GM21381 (cell line): ENCODE results near the gene SCGB3A1.

ENCODE experiments used
- ATAC-seq: cut with Tn5 transposase; IDR thresholded peaks from one replicate; pipeline ENCODE4 v1.9.1; 2021; ENCODE audit warnings: mild to moderate bottlenecking, moderate library complexity; ENCODE audit not compliant: unreplicated experiment

Gene SCGB3A1, protein sequence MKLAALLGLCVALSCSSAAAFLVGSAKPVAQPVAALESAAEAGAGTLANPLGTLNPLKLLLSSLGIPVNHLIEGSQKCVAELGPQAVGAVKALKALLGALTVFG

DNA sequence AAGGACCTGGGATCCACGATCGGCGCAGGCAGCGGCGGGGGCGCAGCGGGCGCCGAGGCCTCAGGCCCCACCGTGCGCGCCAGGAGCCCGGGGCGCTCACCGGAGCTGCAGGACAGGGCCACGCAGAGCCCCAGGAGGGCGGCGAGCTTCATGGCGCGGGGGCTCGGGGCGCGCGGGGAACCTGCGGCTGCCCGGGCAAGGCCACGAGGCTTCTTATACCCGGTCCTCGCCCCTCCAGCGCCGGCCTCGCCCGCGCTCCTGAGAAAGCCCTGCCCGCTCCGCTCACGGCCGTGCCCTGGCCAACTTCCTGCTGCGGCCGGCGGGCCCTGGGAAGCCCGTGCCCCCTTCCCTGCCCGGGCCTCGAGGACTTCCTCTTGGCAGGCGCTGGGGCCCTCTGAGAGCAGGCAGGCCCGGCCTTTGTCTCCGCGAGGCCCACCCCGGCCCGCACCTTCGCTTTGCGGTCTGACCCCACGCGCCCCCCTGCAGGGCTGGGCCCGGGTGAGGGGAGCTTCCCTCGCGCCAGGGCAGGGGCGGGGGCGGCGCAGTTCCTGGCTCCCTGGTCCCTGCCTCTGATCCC is at the start of gene SCGB3A1:
Gene SCGB3A1 (minus strand): TSS at position 189 of the 577 bp plus-strand sequence. CDS start 37 bp downstream, at position 152.
- no peak for ATAC-seq

GRCh38 chr5:180640611-180640860 is 49.2 kb upstream of the SCGB3A1 start:
- no peak for ATAC-seq

GRCh38 chr5:180639741-180640610 is 48.7 kb upstream of the SCGB3A1 start:
- ATAC-seq, result no peak

GRCh38 chr5:180639287-180639686 is 48.0 kb upstream of the SCGB3A1 start:
- no peak for ATAC-seq

DNA sequence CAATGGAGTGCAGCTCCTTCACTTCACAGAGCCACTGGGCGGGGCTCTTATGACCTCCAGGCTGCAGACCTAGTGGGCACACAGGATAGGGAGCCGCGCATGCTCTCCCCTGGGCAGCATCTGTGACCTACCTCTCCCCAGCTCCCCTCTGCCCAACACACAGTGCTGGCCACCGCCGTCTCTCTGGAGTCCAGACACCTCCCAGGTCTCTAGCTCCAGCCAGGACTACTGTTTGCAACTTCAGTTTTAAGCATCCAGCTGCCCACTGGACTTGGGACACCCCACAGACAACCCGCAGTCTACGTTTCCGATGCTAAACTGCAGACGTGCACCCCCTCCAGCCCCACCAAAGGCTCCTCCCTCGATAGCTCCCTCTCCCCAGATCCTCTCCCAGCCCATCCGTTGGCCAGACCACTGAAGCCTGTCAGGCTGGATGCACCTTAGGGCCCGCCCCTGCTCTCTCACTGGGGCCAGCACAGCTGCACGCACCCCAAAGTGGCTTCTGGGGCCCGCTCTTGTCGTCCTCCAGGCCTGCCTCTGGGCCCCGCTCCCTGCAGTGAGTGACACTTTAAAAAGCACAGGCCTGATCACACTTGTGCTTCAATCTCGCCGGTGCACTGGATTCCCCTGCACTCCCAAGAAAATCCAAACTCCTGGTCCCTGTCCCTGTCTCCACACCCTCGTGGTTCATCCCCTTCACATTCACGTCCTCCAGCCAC is 46.8 kb upstream of the SCGB3A1 start:
- ATAC-seq, result no peak

DNA sequence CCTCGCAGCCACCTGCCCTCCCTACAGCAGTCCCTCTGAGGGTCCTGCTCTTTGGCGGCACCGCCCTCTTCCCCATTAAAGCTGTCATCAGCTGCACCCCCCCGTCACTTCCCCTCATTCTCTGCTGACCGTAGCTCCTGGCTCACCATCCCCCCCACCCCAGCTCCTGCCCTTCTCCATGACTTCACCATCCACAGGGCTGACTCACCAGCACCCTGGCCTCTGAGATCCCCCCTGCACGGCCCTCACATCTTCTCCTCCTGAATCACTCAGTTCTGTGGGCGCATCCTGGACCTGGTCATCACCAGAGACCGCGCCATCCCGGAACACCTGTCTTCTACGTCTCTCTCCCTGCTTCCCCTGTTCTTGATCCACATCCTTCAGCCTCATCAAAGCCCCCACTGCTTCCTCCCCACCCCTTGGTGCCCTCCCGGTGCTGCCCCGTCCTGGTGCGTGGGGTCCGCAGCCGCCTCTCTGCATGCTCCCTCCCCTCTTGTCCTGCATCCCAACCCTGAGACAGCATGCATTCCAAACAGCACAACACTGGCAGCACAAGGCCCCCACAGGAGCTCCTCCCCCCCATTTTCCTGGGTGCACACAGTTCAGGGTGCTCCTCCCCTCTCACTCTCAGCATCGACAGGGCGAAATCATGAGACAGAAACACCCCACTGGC is 45.2 kb upstream of the SCGB3A1 start:
- ATAC-seq, result no peak

DNA sequence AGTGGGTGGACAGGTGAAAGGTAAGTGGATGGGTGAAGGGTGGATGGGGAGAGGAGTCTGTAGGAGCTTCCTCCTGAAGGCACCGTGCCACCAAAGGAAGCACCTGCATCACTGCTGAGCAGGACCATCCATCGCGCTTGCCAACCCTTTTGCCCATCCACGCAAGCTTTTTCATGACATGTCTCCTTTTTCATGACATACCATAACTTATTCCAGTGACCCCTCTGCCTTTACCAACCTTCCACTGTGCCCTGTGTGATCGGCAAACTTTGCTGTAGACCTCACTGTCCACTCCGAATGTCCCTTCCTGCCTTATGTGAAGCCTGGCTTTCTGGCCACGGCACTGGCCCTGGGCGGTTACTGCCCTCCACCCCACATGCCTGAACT is 44.7 kb upstream of the SCGB3A1 start:
- no peak for ATAC-seq

DNA sequence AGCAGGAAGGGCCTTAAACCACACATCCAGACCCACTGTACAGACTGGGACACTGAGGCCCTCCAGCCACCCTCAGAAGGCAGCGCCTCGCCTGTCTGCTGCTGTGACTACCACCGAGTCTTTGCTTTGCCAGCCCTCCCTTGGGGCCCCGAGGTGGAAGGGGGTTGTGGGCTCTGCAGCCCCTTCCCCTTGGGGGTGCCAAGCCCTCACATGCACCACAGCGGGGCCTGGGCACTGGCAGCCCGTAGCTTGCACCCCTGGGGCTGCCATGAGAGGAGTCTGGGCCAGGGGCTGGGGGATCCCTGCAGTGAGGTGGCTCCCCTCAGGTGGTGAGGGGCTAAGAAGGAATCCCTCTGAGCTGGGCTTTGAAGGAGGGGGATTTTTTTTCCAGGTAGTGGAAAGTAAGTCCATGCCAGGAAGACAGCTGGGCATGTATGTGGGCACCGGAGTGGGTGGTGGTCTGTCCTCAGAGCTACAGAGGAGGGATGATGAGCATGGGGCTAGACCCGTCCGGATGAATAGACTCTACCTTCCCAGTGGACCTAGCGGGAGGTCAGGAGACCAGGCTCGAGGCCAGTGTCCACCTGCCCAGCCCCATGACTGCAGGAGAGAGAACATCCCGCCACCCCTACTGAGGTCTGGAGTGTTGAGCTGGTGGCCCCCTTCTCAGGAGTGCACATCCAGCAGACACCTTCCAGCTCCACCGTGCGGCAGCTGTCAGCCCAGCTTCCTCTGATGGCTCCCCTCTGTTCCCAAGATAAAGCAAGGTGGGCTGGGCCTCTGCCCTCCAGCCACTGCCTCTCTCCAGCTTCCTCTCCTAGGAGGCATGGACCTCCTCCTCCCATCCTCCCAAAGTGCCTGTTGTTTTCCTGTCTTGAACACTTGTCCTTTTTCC is 42.2 kb upstream of the SCGB3A1 start:
- ATAC-seq, result no peak

DNA sequence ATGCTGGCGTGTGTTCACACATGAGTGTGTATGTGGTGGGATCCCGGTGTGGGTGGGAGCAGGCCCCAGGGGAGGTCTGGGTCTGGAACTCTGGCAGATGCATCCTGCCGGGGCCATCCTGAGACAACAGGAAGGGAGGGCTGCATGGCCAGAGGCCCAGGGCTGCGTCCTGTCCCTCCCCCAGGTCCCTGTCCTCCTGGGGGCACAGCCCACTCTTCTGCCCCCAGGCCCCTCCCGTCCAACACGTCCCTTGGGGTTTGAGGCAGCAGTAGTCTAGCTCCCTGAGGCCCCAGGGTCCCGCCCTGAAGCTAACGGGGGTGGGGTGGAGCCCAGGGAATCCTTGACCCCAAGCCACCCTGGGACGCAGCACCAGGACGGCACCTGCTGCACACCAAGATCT is 41.5 kb upstream of the SCGB3A1 start:
- ATAC-seq, result no peak

- no peak for ATAC-seq
Measured at GRCh38 chr5:180631549-180632383, 40.5 kb upstream of the SCGB3A1 start.

DNA sequence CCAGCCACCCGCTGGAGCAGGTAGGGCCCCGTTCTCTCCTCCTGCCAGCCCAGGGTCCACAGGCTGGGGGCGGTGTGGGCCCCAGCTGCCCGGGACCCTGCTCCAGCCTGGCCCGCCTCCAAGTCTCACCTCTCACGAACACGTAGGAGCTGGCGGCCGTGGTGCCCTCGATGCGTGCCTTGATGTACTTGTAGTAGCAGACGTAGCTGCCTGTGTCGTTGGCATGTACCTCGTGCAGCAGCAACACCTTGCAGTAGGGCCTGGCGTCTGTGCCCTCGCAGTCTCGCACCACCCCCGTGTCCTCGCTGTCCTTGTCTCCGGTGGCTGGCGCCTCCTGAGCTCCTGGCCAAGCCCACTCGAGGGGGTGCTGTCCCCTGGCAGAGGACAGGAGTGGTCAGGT is 39.1 kb upstream of the SCGB3A1 start:
- ATAC-seq, result no peak

DNA sequence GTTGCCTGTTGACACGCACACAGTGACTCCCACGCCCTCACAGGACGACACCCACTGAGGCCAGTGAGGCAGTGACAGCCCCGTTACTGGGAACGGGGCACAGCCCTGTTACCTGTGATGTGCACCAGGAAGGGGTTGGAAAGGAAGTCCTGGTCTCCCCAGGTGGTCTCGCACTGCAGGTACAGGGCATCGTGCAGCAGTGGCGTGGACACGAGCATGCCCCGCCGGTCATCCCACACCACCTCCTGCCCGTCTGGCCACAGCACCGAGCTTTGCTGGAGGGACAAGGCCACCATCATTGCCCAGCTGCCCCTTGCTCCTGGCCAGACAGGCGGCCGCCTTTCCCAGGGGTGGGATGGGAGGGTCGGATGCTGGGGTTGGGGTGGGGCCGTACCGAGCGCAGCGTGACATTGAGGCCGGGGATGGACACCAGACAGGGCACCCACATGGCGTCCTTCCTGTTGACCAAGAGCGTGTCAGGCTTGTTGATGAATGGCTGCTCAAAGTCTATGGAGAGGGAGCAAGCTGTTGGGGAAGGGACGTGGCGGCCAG is 38.6 kb upstream of the SCGB3A1 start:
- ATAC-seq, result no peak

DNA sequence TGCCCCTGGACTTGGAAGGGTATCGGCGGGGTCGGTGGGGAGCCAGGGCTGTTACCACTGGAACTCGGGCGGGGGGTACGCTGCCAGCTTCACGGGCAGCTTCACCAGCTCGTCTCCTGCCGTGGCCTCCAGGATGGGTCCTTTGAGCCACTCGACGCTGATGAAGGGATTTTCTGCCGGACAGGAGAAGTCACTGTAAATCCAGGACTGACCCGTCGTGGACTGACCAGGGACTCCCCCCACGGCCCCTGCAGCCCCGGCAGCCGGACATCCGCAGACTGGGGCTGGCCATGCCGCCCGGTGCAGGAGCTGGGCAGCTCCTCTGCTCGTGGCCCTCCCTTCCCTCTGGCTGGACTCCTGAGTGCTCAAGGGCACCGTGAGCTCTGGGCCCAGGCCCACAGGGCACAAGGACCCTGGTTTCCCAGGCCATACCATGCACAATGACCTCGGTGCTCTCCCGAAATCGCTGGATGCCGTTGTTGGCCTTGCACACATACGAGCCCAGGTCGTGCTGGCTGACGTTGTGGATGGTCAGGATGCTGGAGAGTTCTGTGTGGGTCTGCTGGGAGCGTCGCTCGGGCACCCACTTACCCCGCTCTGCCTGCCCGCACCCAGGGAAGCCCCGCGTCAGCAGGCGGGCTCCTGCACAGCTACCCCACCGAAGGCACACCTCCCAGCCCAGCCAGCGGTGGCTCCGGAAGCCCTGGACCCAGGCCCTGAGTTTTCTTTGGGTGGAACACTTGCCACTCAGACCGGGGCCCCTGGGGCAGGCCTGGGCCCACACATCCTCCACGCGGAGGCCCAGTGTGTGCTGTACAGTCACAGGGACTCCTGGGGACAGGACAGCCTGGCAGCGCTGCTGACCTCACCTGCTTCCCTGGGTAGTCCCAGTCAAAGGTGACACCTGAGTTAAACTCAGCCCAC is 37.8 kb upstream of the SCGB3A1 start:
- ATAC-seq, result no peak

- no peak for ATAC-seq
Measured at GRCh38 chr5:180628211-180628610, 36.9 kb upstream of the SCGB3A1 start.

GRCh38 chr5:180627386-180628120 is 36.3 kb upstream of the SCGB3A1 start:
- ATAC-seq, result no peak

- no peak for ATAC-seq
Measured at GRCh38 chr5:180626661-180627385, 35.5 kb upstream of the SCGB3A1 start.
